GM12878 (cell line): ENCODE data around the gene EHF. TPM values are rescaled to one million over a fixed set of nuclear protein-coding genes. Genes with fewer than 3 reads are reported as not detected.

Experiments
- ATAC-seq: fragments of 200-7000 bp; cut with Tn5 transposase; 3 replicates; pipeline ENCODE4 v1.9.1; 2020; ENCODE audit warnings: mild to moderate bottlenecking, moderate library complexity
- BruUV-seq: library from RNA; stranded (reverse); fragments of 400-500 nt; replicated peaks from 2 replicates; lab custom pipeline; 2021; lab: Mats Ljungman, UMichigan
- CTCF ChIA-PET: fragments of 300-600 bp; sonication (Branson Sonifier 250); formaldehyde crosslinking; extraction: SDS; loops from one replicate; lab custom pipeline; 2021; ENCODE audit warnings: inconsistent platforms; lab: Yijun Ruan, JAX
- POLR2A ChIA-PET: fragments of 350-600 bp; formaldehyde crosslinking; extraction: SDS; loops from one replicate; lab custom pipeline; 2021; ENCODE audit warnings: inconsistent platforms; lab: Charles Lee
- RAD21 ChIA-PET: fragments of 300-600 bp; sonication (Branson Sonifier 250); formaldehyde crosslinking; loops from one replicate; lab custom pipeline; 2023; ENCODE audit warnings: antibody characterized with exemption; ENCODE audit not compliant: unreplicated experiment; lab: Charles Lee
- SMC1A ChIA-PET: fragments of 300-600 bp; sonication (Branson Sonifier 250); formaldehyde crosslinking; loops from one replicate; lab custom pipeline; 2023; ENCODE audit not compliant: unreplicated experiment, uncharacterized antibody; lab: Charles Lee
- DNase-seq: peaks from one replicate; pipeline ENCODE4 v3.0.0-alpha.2; 2011; ENCODE audit warnings: low read depth, low spot score
- FAIRE-seq: peaks from 3 replicates; lab custom pipeline; 2011; peaks lifted over from hg19 to GRCh38; lab: Jason Lieb, UNC
- H2AFZ ChIP-seq: 2 replicates; pipeline ENCODE4 v1.6.0; 2011; ENCODE audit warnings: low read depth, low read length, control low read depth; ENCODE audit not compliant: control insufficient read depth
- H3K27ac ChIP-seq: 2 replicates; pipeline ENCODE4 v1.5.1; 2011; ENCODE audit warnings: control low read depth; ENCODE audit not compliant: control insufficient read depth, insufficient read depth
- H3K27me3 ChIP-seq, 2 experiments: replicated peaks in 1 of 2; 2 replicates each; pipeline versions ENCODE4 v1.6.0 to v1.6.1; 2011; ENCODE audit warnings: low read length in 1 of 2; ENCODE audit not compliant: control insufficient read depth in 2 of 2, insufficient read depth in 2 of 2
- H3K36me3 ChIP-seq, 2 experiments: 2 replicates each; pipeline ENCODE4 v1.5.1; 2011; ENCODE audit warnings: low read length in 1 of 2; ENCODE audit not compliant: control insufficient read depth in 2 of 2, insufficient read depth in 2 of 2
- H3K4me1 ChIP-seq: 2 replicates; pipeline ENCODE4 v1.6.1; 2011; ENCODE audit warnings: mild to moderate bottlenecking, low read length, moderate library complexity, mixed read lengths; ENCODE audit not compliant: control insufficient read depth, insufficient read depth
- H3K4me2 ChIP-seq: 2 replicates; pipeline ENCODE4 v1.6.0; 2011; ENCODE audit warnings: control low read depth; ENCODE audit not compliant: control insufficient read depth, insufficient read depth
- H3K4me3 ChIP-seq: fragments of 200-600 bp; sonication (generic); 2 replicates; pipeline ENCODE4 v1.5.1; 2016
- H3K79me2 ChIP-seq: 2 replicates; pipeline ENCODE4 v1.6.0; 2011; ENCODE audit warnings: low read length; ENCODE audit not compliant: control insufficient read depth, insufficient read depth
- H3K9ac ChIP-seq: 2 replicates; pipeline ENCODE4 v1.8.0; 2011; ENCODE audit warnings: low read length, control low read depth, mixed read lengths; ENCODE audit not compliant: control insufficient read depth, insufficient read depth
- H3K9me3 ChIP-seq: replicated peaks from 3 replicates; pipeline ENCODE4 v1.5.1; 2011; ENCODE audit warnings: mild to moderate bottlenecking, low read length; ENCODE audit not compliant: control insufficient read depth, insufficient read depth
- H4K20me1 ChIP-seq: 2 replicates; pipeline ENCODE4 v1.6.0; 2011; ENCODE audit not compliant: control insufficient read depth, insufficient read depth
- BACH1 ChIP-seq: fragments of 450-650 bp; IDR thresholded peaks from 2 replicates; pipeline ENCODE4 v1.6.1; 2017; ENCODE audit warnings: mild to moderate bottlenecking, borderline replicate concordance
- DPF2 ChIP-seq: fragments of 450-650 bp; IDR thresholded peaks from 2 replicates; pipeline ENCODE4 v1.6.1; 2017; ENCODE audit warnings: mild to moderate bottlenecking
- GABPA ChIP-seq: IDR thresholded peaks from 2 replicates; pipeline ENCODE4 v1.6.1; 2014; ENCODE audit warnings: antibody characterized with exemption, low read depth, mild to moderate bottlenecking, inconsistent platforms
- JUND ChIP-seq: IDR thresholded peaks from 2 replicates; pipeline ENCODE4 v1.6.1; 2012; ENCODE audit warnings: low read depth, mild to moderate bottlenecking, low read length, improper control_type of control experiment, moderate library complexity
- PAX8 ChIP-seq: fragments of 450-650 bp; IDR thresholded peaks from 2 replicates; pipeline ENCODE4 v1.6.1; 2017; ENCODE audit warnings: mild to moderate bottlenecking, moderate library complexity
- PML ChIP-seq: IDR thresholded peaks from 2 replicates; pipeline ENCODE4 v1.6.1; 2012; ENCODE audit warnings: low read length, inconsistent platforms
- RB1 ChIP-seq: fragments of 450-650 bp; formaldehyde crosslinking; IDR thresholded peaks from 2 replicates; pipeline ENCODE4 v1.6.1; 2017; ENCODE audit warnings: mild to moderate bottlenecking, borderline replicate concordance
- RCOR1 ChIP-seq: conservative IDR thresholded peaks from 2 replicates; pipeline ENCODE4 v1.6.1; 2012; ENCODE audit warnings: low read depth, low read length, improper control_type of control experiment
- REST ChIP-seq: IDR thresholded peaks from 2 replicates; pipeline ENCODE4 v1.6.1; 2012; ENCODE audit warnings: mild to moderate bottlenecking, low read depth, low read length
- SMAD5 ChIP-seq: IDR thresholded peaks from 2 replicates; pipeline ENCODE4 v1.6.1; 2016; ENCODE audit warnings: antibody characterized with exemption, low read depth
- SP1 ChIP-seq: IDR thresholded peaks from one replicate; pipeline ENCODE4 v1.6.1; 2011; ENCODE audit warnings: low read depth, low read length
- WGBS: methylation state at CpG from one replicate; pipeline ENCODE4 v1.1.6; 2016; ENCODE audit warnings: low lambda C conversion rate; ENCODE audit not compliant: insufficient replicate concordance, insufficient coverage; ENCODE audit errors: missing lambda C conversion rate; 5-methylcytosine and 5-hydroxymethylcytosine counted together
- in situ Hi-C: fragments of 300-500 bp; cut with MboI; formaldehyde crosslinking; loops from 9 replicates; pipeline ENCODE4 v1.14.3; 2018; ENCODE audit warnings: mixed read lengths
- intact Hi-C: fragments of 100-400 bp; cut with micrococcal nuclease; formaldehyde crosslinking; loops from one replicate; pipeline ENCODE4 v1.14.2; 2022; ENCODE audit not compliant: unreplicated experiment
- polyA plus RNA-seq, 11 experiments: library from polyadenylated mRNA; depleted of rRNA in 4 of 11; unstranded in 6 of 11; stranded (reverse) in 5 of 11; fragments of >200 nt; fragmentation: Nextera tagmentation in 4 of 11; fragmentation: Illumina TruSeq in 1 of 11; extraction: Ambion mirVana in 4 of 11; extraction: Trizol in 1 of 11; gene quantifications; 1 replicate in 1 of 11; 2 replicates in 10 of 11; pipeline versions ENCODE4 v1.2.1 to v1.2.3, GENCODE V29; 2011 to 2016; ENCODE audit warnings: inconsistent platforms in 2 of 11, missing spikeins in 2 of 11, low read depth in 1 of 11
- total RNA-seq, 4 experiments: library from RNA; depleted of rRNA in 3 of 4; stranded (reverse); fragments of >200 nt in 3 of 4; fragmentation: Illumina TruSeq in 1 of 4; extraction: Trizol in 1 of 4; gene quantifications; 2 replicates each; pipeline versions ENCODE4 v1.2.1 to v1.2.3, GENCODE V29; 2013 to 2021
- TF ChIP-seq, protein P1 (sequence below): IDR thresholded peaks from 2 replicates; pipeline ENCODE4 v1.6.1; 2011; ENCODE audit warnings: borderline replicate concordance, low read depth, mild to moderate bottlenecking, moderate library complexity, low read length; ENCODE audit not compliant: insufficient read depth, poor library complexity, severe bottlenecking

The EHF gene
- total and polyA plus RNA-seq, 10 of the 15 experiments (the other 5 are each of a cell fraction or from before 2014, with no cell fraction given) = 0.04 to 0.33 (median 0.06) TPM; not detected in 6

DNA sequence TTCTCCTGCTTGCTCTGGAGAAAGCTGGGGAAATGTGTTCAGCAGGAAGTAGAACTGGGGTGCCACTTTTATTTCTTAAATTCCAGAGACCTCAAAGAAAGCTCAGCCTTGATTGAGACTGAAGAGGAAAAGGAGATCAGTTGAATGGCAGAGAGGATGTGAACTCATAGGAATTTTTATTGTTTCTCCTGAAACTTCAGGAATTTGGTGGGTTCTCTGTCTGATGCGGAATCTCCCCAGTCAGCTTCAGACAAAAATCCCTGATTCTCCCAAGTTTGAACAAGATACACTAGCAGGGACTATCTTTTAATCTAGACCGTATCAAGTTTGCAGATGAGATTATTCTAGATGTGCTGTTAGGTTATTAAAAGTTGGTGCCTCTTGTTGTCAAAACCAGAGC, 23.0 kb downstream of the EHF start:
- no peak overlapping the region for H3K27ac ChIP-seq
- H3K79me2 ChIP-seq = no peaks in the 10 kb centered on the region
- no peak for ATAC-seq
- ChIA-PET SMC1A (interaction anchor here (1.4 kb wide), 2 partner anchors 9 to 58 kb away, joined by 3 to 6 read pairs; no protein-coding TSS in a partner anchor), CTCF (interaction anchor here (1.7 kb wide), 1 partner anchor 58 kb away, joined by 5 read pairs; no protein-coding TSS in a partner anchor)
- H3K4me3 ChIP-seq = no peak overlapping the region
- BruUV-seq = no TSS peak
- no peaks in the 10 kb centered on the region for H3K4me1 ChIP-seq
- no peak for TF ChIP-seq BACH1
- TF ChIP-seq GABPA = no peak
- TF ChIP-seq, protein P1, sequence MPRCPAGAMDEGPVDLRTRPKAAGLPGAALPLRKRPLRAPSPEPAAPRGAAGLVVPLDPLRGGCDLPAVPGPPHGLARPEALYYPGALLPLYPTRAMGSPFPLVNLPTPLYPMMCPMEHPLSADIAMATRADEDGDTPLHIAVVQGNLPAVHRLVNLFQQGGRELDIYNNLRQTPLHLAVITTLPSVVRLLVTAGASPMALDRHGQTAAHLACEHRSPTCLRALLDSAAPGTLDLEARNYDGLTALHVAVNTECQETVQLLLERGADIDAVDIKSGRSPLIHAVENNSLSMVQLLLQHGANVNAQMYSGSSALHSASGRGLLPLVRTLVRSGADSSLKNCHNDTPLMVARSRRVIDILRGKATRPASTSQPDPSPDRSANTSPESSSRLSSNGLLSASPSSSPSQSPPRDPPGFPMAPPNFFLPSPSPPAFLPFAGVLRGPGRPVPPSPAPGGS = no peak
- TF ChIP-seq, all 136 proteins: peak for 0
- intact Hi-C loops (no loop called here), in situ Hi-C loops (no loop called here)
- Histone ChIP-seq H3K27me3 (peaks cover 0 to 14% of the 10 kb centered on the region in 2 experiments; a peak in 2 of 4 replicates), H3K9ac (no peak overlapping the region), H3K9me3 (no peaks in the 10 kb centered on the region), H4K20me1 (no peaks in the 10 kb centered on the region; the same call in 1 of the 2 replicates), H2AFZ (no peak overlapping the region), H3K4me2 (no peak overlapping the region), H3K36me3 (no peaks in the 10 kb centered on the region)
- DNase-seq (no peak), FAIRE-seq (no peak)
- ChIA-PET POLR2A (no interaction called here), RAD21 (no interaction called here)
- WGBS = 42% methylated on average over 2 of the region's 2 CpGs

- FAIRE-seq (no peak), ATAC-seq (no peak), DNase-seq (no peak)
- Histone ChIP-seq H3K9ac (no peak overlapping the region), H3K36me3 (no peaks in the 10 kb centered on the region), H3K79me2 (no peaks in the 10 kb centered on the region), H3K4me3 (no peak overlapping the region), H3K27me3 (peaks cover 0 to 14% of the 10 kb centered on the region in 2 experiments; a peak in 2 of 4 replicates), H4K20me1 (no peaks in the 10 kb centered on the region; the same call in 1 of the 2 replicates), H3K4me1 (peaks cover 3% of the 10 kb centered on the region), H3K27ac (no peak overlapping the region), H2AFZ (no peak overlapping the region), H3K4me2 (no peak overlapping the region), H3K9me3 (no peaks in the 10 kb centered on the region)
- WGBS = 51% methylated on average over 9 of the region's 9 CpGs
- in situ Hi-C loops = no loop called here
- CTCF ChIA-PET = no interaction called here
- POLR2A ChIA-PET = no interaction called here
- intact Hi-C loops = no loop called here
- SMC1A ChIA-PET = no interaction called here
- no TSS peak for BruUV-seq
- RAD21 ChIA-PET = no interaction called here
- TF ChIP-seq JUND (no peak), SMAD5 (no peak), RCOR1 (no peak), PAX8 (no peak), PML (no peak), REST (no peak), SP1 (no peak), RB1 (no peak), DPF2 (no peak)
These were observed 23.9 kb downstream of the EHF start for GRCh38 chr11:34644669-34645406.
